GM10266 (cell line): ENCODE results near the gene SCLT1.

ENCODE experiments used
- DNase-seq: peaks from one replicate; pipeline ENCODE4 v3.0.0; 2012; ENCODE audit errors: extremely low spot score
- TF ChIP-seq, protein P1 (sequence below): IDR thresholded peaks from 2 replicates; pipeline ENCODE4 v1.5.1; 2012; ENCODE audit warnings: mild to moderate bottlenecking, low read depth; ENCODE audit not compliant: control insufficient read depth, insufficient read depth; ENCODE audit errors: missing control alignments

The SCLT1 gene

GRCh38 chr4:129095811-129096454 lies 2.6 kb upstream of the SCLT1 start, which contains the start of gene C4orf33:
Gene C4orf33 (plus strand): TSS chr4:129096152. CDS start chr4:129102611, 6,459 bp downstream.
- TF ChIP-seq, protein P1, sequence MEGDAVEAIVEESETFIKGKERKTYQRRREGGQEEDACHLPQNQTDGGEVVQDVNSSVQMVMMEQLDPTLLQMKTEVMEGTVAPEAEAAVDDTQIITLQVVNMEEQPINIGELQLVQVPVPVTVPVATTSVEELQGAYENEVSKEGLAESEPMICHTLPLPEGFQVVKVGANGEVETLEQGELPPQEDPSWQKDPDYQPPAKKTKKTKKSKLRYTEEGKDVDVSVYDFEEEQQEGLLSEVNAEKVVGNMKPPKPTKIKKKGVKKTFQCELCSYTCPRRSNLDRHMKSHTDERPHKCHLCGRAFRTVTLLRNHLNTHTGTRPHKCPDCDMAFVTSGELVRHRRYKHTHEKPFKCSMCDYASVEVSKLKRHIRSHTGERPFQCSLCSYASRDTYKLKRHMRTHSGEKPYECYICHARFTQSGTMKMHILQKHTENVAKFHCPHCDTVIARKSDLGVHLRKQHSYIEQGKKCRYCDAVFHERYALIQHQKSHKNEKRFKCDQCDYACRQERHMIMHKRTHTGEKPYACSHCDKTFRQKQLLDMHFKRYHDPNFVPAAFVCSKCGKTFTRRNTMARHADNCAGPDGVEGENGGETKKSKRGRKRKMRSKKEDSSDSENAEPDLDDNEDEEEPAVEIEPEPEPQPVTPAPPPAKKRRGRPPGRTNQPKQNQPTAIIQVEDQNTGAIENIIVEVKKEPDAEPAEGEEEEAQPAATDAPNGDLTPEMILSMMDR = no peak
- DNase-seq = peak; percentile 64

- DNase-seq = no peak
- TF ChIP-seq, protein P1 = no peak
Observed at GRCh38 chr4:129094347-129094746, 1.0 kb upstream of the SCLT1 start.

- TF ChIP-seq, protein P1 = no peak
- DNase-seq = no peak
Observed at GRCh38 chr4:129092631-129093190, 628 bp downstream of the SCLT1 start.

DNA sequence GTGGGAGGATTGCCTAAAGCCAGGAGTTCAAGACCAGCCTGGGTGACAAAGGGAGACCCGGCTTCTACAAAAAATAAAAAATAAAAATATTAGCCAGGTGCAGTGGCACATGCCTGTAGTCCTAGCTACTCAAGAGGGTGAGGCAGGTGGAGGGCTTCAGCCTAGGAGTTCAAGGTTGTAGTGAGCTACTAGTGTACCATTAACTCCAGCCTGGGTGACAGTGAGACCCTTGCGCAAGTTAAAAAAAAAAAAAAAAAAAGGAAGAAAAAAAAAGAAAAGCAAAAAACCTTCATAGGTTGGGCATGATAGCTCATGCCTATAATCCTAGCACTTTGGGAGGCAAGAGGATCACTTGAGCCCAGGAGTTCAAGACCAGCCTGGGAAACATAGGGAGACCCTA lies 5.8 kb downstream of the SCLT1 start:
- no peak for DNase-seq
- TF ChIP-seq, protein P1 = no peak

DNA sequence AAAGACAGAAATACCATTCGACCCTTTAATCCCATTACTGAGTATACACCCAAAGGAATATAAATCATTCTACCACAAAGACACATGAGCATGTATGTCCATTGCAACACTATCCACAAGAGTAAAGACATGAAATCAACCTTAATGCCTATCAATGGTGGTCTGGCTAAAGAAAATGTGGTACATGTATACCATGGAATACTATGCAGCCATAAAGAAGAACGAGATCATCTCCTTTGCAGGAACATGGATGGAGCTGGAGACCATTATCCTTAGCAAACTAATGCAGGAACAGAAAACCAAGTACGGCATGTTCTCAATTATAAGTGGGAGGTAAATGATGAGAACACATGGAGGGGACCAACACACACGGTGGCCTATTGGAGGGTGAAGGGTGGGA lies 7.9 kb downstream of the SCLT1 start:
- TF ChIP-seq, protein P1 = no peak
- DNase-seq = no peak

DNA sequence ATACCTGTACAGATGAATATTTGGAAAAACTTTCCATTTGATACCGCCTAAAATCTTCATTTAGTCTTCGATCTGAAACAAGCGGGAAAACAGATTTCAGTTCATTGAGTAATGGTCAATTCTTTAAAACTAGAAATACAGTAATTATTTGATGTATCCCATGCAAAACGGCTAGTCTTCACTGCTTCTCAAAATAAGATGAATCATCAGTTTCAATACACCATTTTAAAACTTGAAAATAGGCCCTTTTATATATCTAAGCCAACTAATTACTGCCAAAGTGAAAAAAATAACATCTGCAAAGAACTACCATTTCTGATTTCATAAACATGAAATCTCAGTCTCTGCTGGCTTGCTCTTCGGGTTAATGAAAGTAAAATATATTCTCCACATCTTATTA lies 11.0 kb downstream of the SCLT1 start:
- TF ChIP-seq, protein P1 = no peak
- DNase-seq = no peak

GRCh38 chr4:129080129-129080528 lies 13.2 kb downstream of the SCLT1 start:
- no peak for DNase-seq
- TF ChIP-seq, protein P1 = no peak
